Hepatocyte (in vitro differentiated cells): ENCODE data around the gene KRTAP5-5.
"Not testable (repeated sequence)": the region's sequence is repeated elsewhere in the genome, so short reads cannot be mapped to it uniquely, and the experiment has no call there.

ENCODE experiments used
- CTCF ChIP-seq: fragments of 200-600 bp; sonication (generic); IDR thresholded peaks from 2 replicates; pipeline ENCODE4 v1.5.1; 2016; ENCODE audit warnings: antibody characterized with exemption, mild to moderate bottlenecking; ENCODE audit not compliant: poor library complexity
- EZH2 ChIP-seq: fragments of 200-600 bp; sonication (generic); IDR thresholded peaks from 2 replicates; pipeline ENCODE4 v1.6.1; 2016; ENCODE audit warnings: antibody characterized with exemption, mild to moderate bottlenecking, borderline replicate concordance

- not testable (repeated sequence) for TF ChIP-seq EZH2, CTCF
These were observed 31.2 kb upstream of the KRTAP5-5 start for GRCh38 chr11:1598406-1598805.
